ENCODE measurements around the gene PXK.
A peak's percentile ranks its signal among the peaks of the same experiment; 100 is the strongest.
"Not testable (repeated sequence)": the region's sequence is repeated elsewhere in the genome, so short reads cannot be mapped to it uniquely, and the experiment has no call there.

Gene PXK

DNA sequence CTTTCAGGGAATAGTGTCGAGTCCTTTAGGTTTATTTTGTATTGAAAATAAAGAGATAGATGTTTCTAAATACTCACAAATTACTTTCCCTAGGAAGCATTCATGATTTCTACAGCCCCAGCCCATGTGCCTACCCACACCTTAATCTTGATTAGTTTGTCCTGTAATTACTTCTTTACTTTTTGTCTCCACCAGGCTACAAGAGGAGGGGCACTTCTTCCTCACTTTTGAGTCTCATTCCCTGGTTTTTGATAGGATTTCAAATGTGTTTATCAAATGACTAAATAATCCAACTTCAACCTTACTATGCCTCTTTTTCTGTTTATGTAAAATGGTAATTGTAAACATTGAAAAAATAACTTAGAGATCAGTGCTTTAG lies 1.8 kb downstream of the PXK start:
- Mint-ChIP-seq H3K36me3 (peaks cover 12% of the 10 kb centered on the region), H3K27me3 (no peaks in the 10 kb centered on the region), H3K27ac (peak overlapping the region; percentile 18), H3K4me1 (peaks cover 49% of the 10 kb centered on the region), H3K9me3 (no peaks in the 10 kb centered on the region), H3K4me3 (peak overlapping the region; percentile 95)

DNA sequence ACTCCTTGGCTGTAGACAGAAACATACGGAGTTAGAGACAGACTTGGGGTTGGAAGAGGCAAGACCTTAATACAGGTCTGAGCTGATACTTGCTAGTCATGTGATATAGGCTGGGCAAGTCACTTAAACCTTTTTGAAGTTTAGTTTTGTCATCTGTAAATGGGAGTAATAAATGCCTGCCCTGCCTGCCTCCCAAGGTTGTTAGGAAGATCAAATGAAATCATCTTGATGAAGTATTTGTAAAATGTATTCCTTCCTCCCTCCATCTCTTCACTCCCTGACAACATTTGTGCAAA lies 2.9 kb downstream of the PXK start:
- Mint-ChIP-seq H3K4me1 (peaks cover 50% of the 10 kb centered on the region), H3K27ac (peak overlapping the region; percentile 98), H3K4me3 (peak overlapping the region; percentile 95), H3K27me3 (no peaks in the 10 kb centered on the region), H3K9me3 (no peaks in the 10 kb centered on the region), H3K36me3 (peaks cover 12% of the 10 kb centered on the region)

DNA sequence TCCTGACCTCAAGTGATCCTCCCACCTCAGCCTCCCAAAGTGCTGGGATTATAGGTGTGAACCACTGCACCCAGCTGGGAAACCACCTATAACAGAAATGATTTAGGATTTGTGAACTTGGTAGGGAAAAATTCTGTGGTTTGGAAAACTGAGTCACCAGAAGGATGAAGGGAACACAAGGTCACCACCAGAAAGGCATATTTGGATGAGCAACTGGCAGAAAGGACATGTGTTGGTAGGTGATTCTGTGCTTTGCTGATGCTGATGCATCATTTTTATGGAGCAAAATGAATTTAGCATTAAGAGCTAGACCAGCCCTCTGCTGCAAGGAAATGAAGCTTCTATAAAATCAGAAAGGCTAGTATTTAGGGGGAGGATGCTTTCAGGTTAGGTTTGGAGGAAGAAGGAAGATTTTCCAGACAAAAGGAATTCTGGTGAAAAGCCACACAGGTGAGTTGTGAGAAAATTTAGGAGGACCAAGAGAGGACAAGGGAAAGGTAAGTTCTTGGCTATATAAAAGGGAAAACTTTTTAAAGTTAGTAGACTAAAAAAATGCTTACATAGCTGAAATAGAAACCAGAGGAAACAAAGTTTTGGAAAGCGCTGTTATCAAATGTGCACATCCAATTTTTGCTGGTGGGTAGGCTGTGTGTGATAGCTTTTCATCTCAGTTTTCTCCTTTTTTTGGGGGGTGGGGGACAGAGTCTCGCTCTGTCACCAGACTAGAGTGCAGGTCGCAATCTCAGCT lies 3.6 kb downstream of the PXK start:
- H3K4me1 Mint-ChIP-seq, result peaks cover 54% of the 10 kb centered on the region
- no peaks in the 10 kb centered on the region for H3K9me3 Mint-ChIP-seq
- peaks cover 16% of the 10 kb centered on the region for H3K36me3 Mint-ChIP-seq
- peak overlapping the region; percentile 72 for H3K27ac Mint-ChIP-seq
- no peaks in the 10 kb centered on the region for H3K27me3 Mint-ChIP-seq
- H3K4me3 Mint-ChIP-seq, result peak overlapping the region; percentile 39

DNA sequence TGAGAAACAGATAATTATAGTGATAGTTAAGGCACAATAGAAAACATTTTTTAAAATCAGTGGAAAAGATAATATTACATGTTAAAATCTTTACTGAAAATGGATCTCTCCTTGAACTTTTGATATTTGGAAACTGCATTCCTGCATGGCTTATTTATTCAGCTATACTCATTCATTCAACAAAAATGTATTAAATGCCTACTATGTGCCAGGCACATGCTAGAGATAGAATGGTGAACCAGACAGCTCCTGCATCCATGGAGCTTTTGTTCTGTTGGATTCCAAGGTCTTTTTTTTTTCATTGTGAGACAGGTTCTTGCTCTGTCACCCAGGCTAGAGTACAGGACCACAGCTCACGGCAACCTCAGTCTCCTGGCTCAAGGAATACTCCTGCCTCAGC lies 4.5 kb downstream of the PXK start:
- H3K27ac Mint-ChIP-seq, result no peak overlapping the region
- peaks cover 16% of the 10 kb centered on the region for H3K36me3 Mint-ChIP-seq
- H3K4me3 Mint-ChIP-seq, result no peak overlapping the region
- H3K27me3 Mint-ChIP-seq, result no peaks in the 10 kb centered on the region
- no peaks in the 10 kb centered on the region for H3K9me3 Mint-ChIP-seq
- peaks cover 49% of the 10 kb centered on the region for H3K4me1 Mint-ChIP-seq

DNA sequence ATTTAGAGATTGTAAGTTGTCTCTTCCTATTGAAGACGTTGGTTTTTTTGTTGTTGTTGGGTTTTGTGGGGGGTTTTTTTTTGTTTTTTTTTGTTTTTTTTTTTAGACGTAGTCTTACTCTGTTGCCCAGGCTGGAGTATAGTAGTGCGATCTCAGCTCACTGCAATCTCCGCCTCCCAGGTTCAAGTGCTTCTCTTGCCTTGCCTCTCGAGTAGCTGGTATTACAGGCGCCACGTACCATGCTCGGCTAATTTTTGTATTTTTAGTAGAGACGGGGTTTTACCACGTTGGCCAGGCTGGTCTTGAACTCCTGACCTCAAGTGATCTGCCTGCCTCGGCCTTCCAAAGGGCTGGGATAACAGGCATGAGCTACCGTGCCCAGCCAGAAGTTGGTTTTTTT lies 6.5 kb downstream of the PXK start:
- not testable (repeated sequence) for H3K4me3 Mint-ChIP-seq, H3K27me3 Mint-ChIP-seq, H3K27ac Mint-ChIP-seq, H3K9me3 Mint-ChIP-seq
- Mint-ChIP-seq H3K36me3 (peaks cover 18% of the 10 kb centered on the region), H3K4me1 (peaks cover 41% of the 10 kb centered on the region)

DNA sequence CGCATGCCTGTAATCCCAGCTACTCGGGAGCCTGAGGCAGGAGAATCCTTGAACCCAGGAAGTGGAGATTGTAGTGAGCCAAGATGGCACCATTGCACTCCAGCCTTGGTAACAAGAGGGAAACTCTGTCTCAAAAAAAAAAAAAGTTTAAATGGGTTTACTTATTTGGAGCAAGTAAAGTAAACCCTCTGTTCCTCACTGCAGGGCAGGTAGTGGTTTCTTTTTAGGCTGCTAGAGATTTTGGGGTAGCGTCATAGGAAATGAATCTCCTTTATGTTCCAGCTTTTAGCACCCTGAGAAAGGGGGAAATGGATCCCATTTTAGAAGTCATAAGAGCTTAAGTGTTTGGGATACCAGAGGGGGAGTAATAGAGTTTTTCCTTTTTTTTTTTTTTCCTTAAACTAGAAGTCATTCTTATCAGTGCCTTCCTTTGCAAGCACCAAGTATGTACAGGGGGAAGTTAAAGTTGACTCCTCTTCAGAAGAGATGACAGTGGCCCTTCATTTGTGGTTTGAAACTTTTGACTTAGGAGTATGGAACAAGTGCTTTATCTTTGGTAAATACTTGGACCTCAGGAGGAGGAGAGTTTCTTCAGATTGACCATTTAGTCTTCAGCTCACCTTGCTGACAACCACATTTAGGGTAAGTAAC lies 8.0 kb downstream of the PXK start:
- Mint-ChIP-seq H3K9me3 (no peaks in the 10 kb centered on the region), H3K36me3 (peaks cover 14% of the 10 kb centered on the region), H3K4me3 (no peak overlapping the region), H3K27me3 (no peaks in the 10 kb centered on the region), H3K27ac (no peak overlapping the region), H3K4me1 (peaks cover 25% of the 10 kb centered on the region)

DNA sequence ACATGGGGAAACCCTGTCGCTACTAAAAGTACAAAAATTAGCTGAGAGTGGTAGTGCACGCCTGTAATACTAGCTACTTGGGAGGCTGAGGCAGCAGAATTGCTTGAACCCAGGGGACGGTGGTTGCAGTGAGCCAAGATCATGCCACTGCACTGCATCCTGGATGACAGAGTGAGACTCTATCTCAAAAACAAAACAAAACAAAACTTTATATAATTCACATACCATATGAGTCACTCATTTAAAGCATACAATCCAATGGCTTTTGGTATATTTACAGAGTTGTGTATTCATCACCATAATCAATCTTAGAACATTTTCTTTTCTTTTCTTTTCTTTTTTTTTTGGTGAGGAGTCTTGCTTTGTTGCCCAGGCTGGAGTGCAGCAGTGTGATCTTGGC lies 8.7 kb downstream of the PXK start:
- Mint-ChIP-seq H3K36me3 (peaks cover 14% of the 10 kb centered on the region), H3K27ac (no peak overlapping the region), H3K4me3 (no peak overlapping the region), H3K9me3 (no peaks in the 10 kb centered on the region), H3K4me1 (peaks cover 24% of the 10 kb centered on the region), H3K27me3 (no peaks in the 10 kb centered on the region)

DNA sequence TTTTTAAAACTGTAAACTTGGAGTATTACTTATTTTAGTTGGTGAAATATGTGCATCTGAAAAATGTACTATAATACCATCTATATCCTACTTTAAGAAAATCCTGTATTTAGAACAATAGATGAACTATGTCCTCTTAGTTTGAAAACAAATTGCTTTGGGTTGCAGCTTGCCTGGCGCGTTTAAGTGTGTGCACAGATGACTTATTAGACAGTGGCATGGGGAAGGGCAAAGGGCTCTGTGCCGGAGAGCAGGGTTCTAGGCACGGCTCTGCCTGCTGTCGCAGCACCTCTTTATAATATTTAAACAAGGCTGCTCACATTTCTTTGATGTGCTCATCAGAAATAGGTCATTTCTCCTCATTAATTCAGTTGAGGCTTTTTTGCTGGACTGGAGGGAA lies 10.0 kb downstream of the PXK start:
- H3K9me3 Mint-ChIP-seq, result no peaks in the 10 kb centered on the region
- peaks cover 17% of the 10 kb centered on the region for H3K36me3 Mint-ChIP-seq
- H3K4me3 Mint-ChIP-seq, result no peak overlapping the region
- H3K27ac Mint-ChIP-seq, result no peak overlapping the region
- H3K27me3 Mint-ChIP-seq, result no peaks in the 10 kb centered on the region
- H3K4me1 Mint-ChIP-seq, result peaks cover 20% of the 10 kb centered on the region

DNA sequence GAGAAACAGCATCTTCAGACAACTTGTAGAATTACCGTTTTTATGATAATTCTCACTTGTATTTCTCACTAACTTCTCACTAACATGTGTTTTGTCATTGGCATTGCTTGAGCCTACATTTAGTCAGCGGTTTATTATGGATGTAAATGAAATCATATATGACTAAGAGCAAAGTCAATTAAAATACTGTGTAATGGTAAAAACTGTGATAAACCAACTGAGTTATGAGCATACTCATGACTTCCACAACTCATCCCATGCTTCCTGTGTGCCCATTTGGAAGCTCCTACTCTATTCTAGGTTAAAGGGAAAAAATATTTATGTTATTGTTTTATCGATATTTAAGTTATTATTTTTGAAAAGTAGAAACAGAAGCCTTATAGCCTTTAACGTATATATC lies 12.8 kb downstream of the PXK start:
- H3K27ac Mint-ChIP-seq, result no peak overlapping the region
- no peak overlapping the region for H3K4me3 Mint-ChIP-seq
- H3K4me1 Mint-ChIP-seq, result peaks cover 28% of the 10 kb centered on the region
- H3K36me3 Mint-ChIP-seq, result peaks cover 12% of the 10 kb centered on the region
- H3K9me3 Mint-ChIP-seq, result no peaks in the 10 kb centered on the region
- H3K27me3 Mint-ChIP-seq, result no peaks in the 10 kb centered on the region

DNA sequence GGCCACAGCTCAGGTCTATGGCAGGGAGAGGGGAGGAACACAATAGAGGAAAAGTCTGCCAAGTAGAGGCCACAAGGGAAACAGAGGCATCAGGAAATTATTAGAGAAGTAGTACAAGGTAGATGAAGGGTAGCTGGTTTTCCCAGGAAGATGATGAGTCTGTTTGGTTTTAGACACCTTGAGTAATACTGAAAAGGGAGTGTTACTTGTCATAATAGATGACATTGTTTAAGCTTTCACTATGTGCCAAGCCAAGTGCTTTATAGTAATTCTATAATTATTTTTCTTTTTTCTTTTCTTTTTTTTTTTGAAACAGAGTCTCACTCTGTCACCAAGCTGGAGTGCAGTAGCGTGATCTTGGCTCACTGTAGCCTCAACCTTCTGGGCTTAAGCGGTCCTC lies 13.7 kb downstream of the PXK start:
- peaks cover 30% of the 10 kb centered on the region for H3K4me1 Mint-ChIP-seq

DNA sequence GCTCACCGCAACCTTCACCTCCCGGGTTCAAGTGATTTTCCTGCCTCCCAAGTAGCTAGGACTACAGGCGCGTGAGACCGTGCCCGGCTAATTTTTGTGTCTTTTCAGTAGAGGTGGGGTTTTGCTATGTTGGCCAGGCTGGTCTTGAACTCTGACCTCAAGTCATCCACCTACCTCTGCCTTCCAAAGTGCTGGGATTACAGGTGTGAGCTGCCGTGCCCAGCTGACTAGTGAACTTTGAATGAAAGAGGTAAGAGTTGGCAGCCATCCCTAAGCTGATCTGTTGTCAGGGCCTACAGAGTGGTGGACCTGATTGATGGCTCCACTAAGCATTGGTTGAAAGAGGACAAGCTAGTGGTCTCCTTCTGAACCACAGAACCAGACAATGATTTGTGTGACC lies 15.3 kb downstream of the PXK start:
- Mint-ChIP-seq H3K4me1 (peaks cover 39% of the 10 kb centered on the region), H3K4me3 (no peak overlapping the region), H3K27ac (no peak overlapping the region), H3K27me3 (no peaks in the 10 kb centered on the region), H3K36me3 (peaks cover 9% of the 10 kb centered on the region), H3K9me3 (no peaks in the 10 kb centered on the region)

More for the DNA sequence above, 13.7 kb downstream of the PXK start:
- Mint-ChIP-seq H3K36me3 (peaks cover 9% of the 10 kb centered on the region), H3K9me3 (no peaks in the 10 kb centered on the region), H3K27ac (no peak overlapping the region), H3K4me3 (no peak overlapping the region), H3K27me3 (no peaks in the 10 kb centered on the region)

DNA sequence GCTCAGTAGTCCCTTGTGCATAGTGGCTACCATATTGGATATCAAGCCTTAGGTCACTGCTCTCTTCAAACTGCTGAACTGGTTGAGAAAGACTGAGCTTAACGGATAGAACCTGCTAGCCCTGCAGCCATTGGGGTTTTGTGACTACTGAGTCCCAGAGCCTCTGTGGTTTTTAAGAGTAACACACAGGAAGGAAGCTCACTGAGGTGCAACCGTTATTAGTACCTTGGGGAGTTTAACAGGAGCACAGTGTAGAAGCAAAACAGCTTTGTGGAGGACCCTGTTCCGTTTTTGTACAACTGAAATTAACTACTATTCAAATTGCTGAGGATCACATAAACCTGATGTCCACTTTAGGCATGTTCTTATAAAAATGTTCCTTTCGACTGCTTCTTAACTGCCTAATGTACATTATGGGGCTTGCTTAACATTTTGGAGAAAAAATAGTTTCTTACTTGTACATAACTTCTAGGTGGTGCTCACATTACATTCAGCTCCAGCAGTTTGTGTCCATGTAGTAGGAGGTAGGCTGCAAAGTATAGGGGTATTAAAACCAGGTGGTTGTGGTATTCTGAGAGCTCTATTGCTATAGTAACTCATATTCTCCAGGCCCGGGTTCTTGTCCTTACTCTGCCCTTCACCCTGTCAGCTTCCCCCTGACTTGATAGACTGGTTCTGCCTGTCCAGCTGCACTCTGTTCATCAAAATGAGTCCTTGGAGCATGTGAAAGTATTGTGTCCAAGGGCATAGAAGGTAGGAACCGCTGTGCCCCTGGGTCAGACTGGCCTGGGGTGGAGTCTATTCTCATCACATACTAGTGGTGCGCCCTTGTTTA lies 17.3 kb downstream of the PXK start:
- H3K9me3 Mint-ChIP-seq, result no peaks in the 10 kb centered on the region
- peaks cover 50% of the 10 kb centered on the region for H3K4me1 Mint-ChIP-seq
- H3K27ac Mint-ChIP-seq, result no peak overlapping the region
- H3K36me3 Mint-ChIP-seq, result peaks cover 9% of the 10 kb centered on the region
- no peak overlapping the region for H3K4me3 Mint-ChIP-seq
- no peaks in the 10 kb centered on the region for H3K27me3 Mint-ChIP-seq

DNA sequence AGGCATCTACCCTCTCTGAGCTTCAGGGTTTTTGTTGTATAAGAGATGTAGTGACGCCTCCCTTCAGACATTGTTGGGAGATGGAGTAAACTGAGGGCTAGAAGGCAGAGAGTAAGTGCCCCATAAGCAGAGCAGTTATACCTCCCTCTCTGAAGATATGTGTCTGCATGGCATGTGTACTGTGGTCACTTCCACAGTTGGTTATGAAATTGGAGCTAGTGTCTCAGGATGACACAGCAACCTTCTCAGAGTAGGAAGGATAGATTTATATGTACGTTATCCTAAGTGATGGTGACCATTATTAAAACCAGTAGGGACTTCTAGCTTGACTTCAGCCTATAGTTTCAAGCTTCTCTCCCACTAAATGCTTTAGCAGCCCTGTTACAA lies 17.9 kb downstream of the PXK start:
- Mint-ChIP-seq H3K27ac (no peak overlapping the region), H3K27me3 (no peaks in the 10 kb centered on the region), H3K4me3 (no peak overlapping the region), H3K36me3 (peaks cover 9% of the 10 kb centered on the region), H3K4me1 (peaks cover 50% of the 10 kb centered on the region), H3K9me3 (no peaks in the 10 kb centered on the region)

DNA sequence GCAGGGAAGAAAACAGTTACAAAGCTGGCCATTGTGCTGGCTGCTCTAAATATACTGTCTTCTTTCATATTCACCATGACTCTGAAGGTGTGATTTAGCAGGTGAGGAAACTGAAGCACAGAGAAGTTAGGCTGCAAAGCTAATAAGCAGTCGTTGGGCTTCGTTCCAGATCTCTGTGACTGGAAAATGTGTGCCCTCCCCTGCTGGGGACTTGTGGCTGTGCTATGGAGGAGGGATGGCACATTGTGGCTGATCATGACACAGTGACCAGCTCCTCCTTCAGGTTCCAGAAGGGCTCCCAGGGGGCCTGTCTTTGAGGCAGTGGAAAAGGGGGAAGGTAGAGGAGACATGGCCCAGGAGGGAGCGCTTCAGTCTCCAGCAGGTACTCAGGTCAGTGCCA lies 19.2 kb downstream of the PXK start:
- H3K4me1 Mint-ChIP-seq, result peaks cover 45% of the 10 kb centered on the region
- no peaks in the 10 kb centered on the region for H3K27me3 Mint-ChIP-seq
- H3K36me3 Mint-ChIP-seq, result peaks cover 6% of the 10 kb centered on the region
- no peak overlapping the region for H3K4me3 Mint-ChIP-seq
- H3K9me3 Mint-ChIP-seq, result no peaks in the 10 kb centered on the region
- H3K27ac Mint-ChIP-seq, result no peak overlapping the region

DNA sequence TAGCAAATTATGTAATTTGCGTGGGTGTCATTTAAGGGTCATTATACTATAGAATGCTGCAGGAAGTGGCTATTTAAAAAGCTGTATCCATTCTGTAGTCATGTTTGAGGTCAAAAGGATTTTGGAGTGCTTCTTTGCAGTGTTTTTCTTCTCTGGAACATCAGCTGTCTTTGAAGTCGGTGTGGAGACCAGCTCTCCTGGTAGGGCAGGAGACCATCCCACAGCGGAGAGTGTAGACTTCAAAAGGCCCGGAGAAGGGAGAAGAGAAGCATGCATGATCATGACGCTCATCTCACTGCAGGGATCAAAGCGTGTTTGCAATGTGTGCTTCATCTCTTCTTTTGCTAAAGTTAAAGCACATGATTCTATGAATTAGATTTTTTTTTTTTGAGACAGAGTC lies 19.9 kb downstream of the PXK start:
- Mint-ChIP-seq H3K4me1 (peaks cover 44% of the 10 kb centered on the region), H3K36me3 (peaks cover 4% of the 10 kb centered on the region), H3K9me3 (no peaks in the 10 kb centered on the region), H3K27me3 (no peaks in the 10 kb centered on the region), H3K27ac (no peak overlapping the region), H3K4me3 (no peak overlapping the region)
